HepG2 (cell line): ENCODE results near the gene POP7. TPM values are rescaled to one million over a fixed set of nuclear protein-coding genes. Genes with fewer than 3 reads are reported as not detected.

Source experiments
- ARNTL ChIP-seq: sonication (generic); formaldehyde crosslinking; IDR thresholded peaks from 2 replicates; pipeline ENCODE4 v1.4.0; 2020; ENCODE audit warnings: mild to moderate bottlenecking, missing genetic modification reagents
- CREB3 ChIP-seq: sonication (generic); formaldehyde crosslinking; IDR thresholded peaks from 2 replicates; pipeline ENCODE4 v1.5.0; 2020; ENCODE audit warnings: missing genetic modification reagents
- CSRNP2 ChIP-seq: sonication (generic); formaldehyde crosslinking; conservative IDR thresholded peaks from 2 replicates; pipeline ENCODE4 v1.8.0; 2022; ENCODE audit warnings: low read depth, missing genetic modification reagents
- JARID2 ChIP-seq: sonication (generic); formaldehyde crosslinking; IDR thresholded peaks from 2 replicates; pipeline ENCODE4 v1.8.1; 2023; ENCODE audit warnings: missing genetic modification reagents, inconsistent platforms; ENCODE audit not compliant: insufficient replicate concordance
- KLF15 ChIP-seq: sonication (generic); formaldehyde crosslinking; IDR thresholded peaks from 2 replicates; pipeline ENCODE4 v1.8.1; 2023; ENCODE audit warnings: borderline replicate concordance, mild to moderate bottlenecking, inconsistent platforms, missing genetic modification reagents, mixed read lengths
- MED1 ChIP-seq: sonication (generic); formaldehyde crosslinking; IDR thresholded peaks from 2 replicates; pipeline ENCODE4 v1.4.0; 2020; ENCODE audit warnings: missing genetic modification reagents
- MYC ChIP-seq: sonication (generic); formaldehyde crosslinking; IDR thresholded peaks from 2 replicates; pipeline ENCODE4 v1.9.0; 2021; ENCODE audit warnings: missing genetic modification reagents, borderline replicate concordance
- PPARG ChIP-seq: conservative IDR thresholded peaks from 2 replicates; pipeline ENCODE4 v1.6.1; 2016; ENCODE audit warnings: missing biosample characterization, missing genetic modification reagents
- SIN3B ChIP-seq: fragments of 150-350 bp; IDR thresholded peaks from 2 replicates; pipeline ENCODE4 v1.6.1; 2014; ENCODE audit warnings: low read length
- SMAD3 ChIP-seq: sonication (generic); formaldehyde crosslinking; IDR thresholded peaks from 2 replicates; pipeline ENCODE4 v1.4.0; 2020; ENCODE audit warnings: missing genetic modification reagents
- TEF ChIP-seq: sonication (generic); formaldehyde crosslinking; IDR thresholded peaks from 2 replicates; pipeline ENCODE4 v1.5.0; 2020; ENCODE audit warnings: missing genetic modification reagents
- ZNF24 ChIP-seq: fragments of 450-650 bp; IDR thresholded peaks from 2 replicates; pipeline ENCODE4 v1.6.1; 2017; ENCODE audit warnings: antibody characterized with exemption, mild to moderate bottlenecking
- ZNF574 ChIP-seq: sonication (generic); formaldehyde crosslinking; IDR thresholded peaks from 2 replicates; pipeline ENCODE4 v1.4.0; 2020; ENCODE audit warnings: missing genetic modification reagents
- ZNF737 ChIP-seq: sonication (generic); formaldehyde crosslinking; IDR thresholded peaks from 2 replicates; pipeline ENCODE4 v1.5.0; 2020; ENCODE audit warnings: missing genetic modification reagents, mild to moderate bottlenecking, borderline replicate concordance
- ZSCAN20 ChIP-seq: sonication (generic); formaldehyde crosslinking; IDR thresholded peaks from 2 replicates; pipeline ENCODE4 v1.4.0; 2020; ENCODE audit warnings: missing genetic modification reagents, mild to moderate bottlenecking, borderline replicate concordance
- polyA plus RNA-seq, 8 experiments: library from polyadenylated mRNA; depleted of rRNA in 3 of 8; stranded (reverse) in 7 of 8; unstranded in 1 of 8; fragments of >200 nt; fragmentation: Illumina TruSeq in 4 of 8; extraction: Trizol in 4 of 8; gene quantifications; 2 replicates each; pipeline versions ENCODE4 v1.2.1 to v1.2.3, GENCODE V29; 2011 to 2016; ENCODE audit warnings: low read depth in 4 of 8, missing spikeins in 1 of 8, mixed read lengths in 1 of 8; ENCODE audit not compliant: insufficient read depth in 1 of 8
- total RNA-seq, 5 experiments: library from RNA; depleted of rRNA; stranded (reverse); fragments of >200 nt; fragmentation: Illumina TruSeq; extraction: Trizol; gene quantifications; 2 replicates each; pipeline ENCODE4 v1.2.3, GENCODE V29; 2016; ENCODE audit warnings: low read depth in 1 of 5

POP7 gene
- total and polyA plus RNA-seq, 2 of the 13 experiments (the other 11 are each of a cell fraction or from before 2014, with no cell fraction given): 63.9 to 91.1 TPM

- no peak for TF ChIP-seq SIN3B
- no peak for TF ChIP-seq CSRNP2 (CRISPR knock-in tag)
- peak; percentile 87 for TF ChIP-seq ARNTL (CRISPR knock-in tag)
- no peak for TF ChIP-seq ZNF737 (CRISPR knock-in tag)
- no peak for TF ChIP-seq TEF (CRISPR knock-in tag)
- no peak for TF ChIP-seq JARID2 (CRISPR knock-in tag)
- TF ChIP-seq CREB3 (CRISPR knock-in tag): no peak
- no peak for TF ChIP-seq ZNF24
- TF ChIP-seq ZSCAN20 (CRISPR knock-in tag): no peak
- no peak for TF ChIP-seq SMAD3 (CRISPR knock-in tag)
- TF ChIP-seq PPARG (CRISPR knock-in tag): 0 out of 2 replicates have a peak, but pooled peaks have one; percentile 28
- TF ChIP-seq ZNF574 (CRISPR knock-in tag): no peak
- TF ChIP-seq MYC (CRISPR knock-in tag): peak; percentile 55
- no peak for TF ChIP-seq MED1
- no peak for TF ChIP-seq KLF15 (CRISPR knock-in tag)
Measured at GRCh38 chr7:100694098-100694745, 11.7 kb upstream of the POP7 start, which contains the start of gene GIGYF1 (continued).
